SU-DHL-6 (cell line): ENCODE measurements around the gene PYGL.

Experiments
- CTCF ChIP-seq: fragments of 200-600 bp; sonication (generic); IDR thresholded peaks from one replicate; pipeline ENCODE4 v1.5.1; 2017; ENCODE audit warnings: antibody characterized with exemption, mild to moderate bottlenecking, low read length, moderate library complexity; ENCODE audit not compliant: insufficient read depth, poor library complexity, severe bottlenecking
- EZH2phosphoT487 ChIP-seq: fragments of 200-600 bp; sonication (generic), shearing (Covaris generic); conservative IDR thresholded peaks from 2 replicates; pipeline ENCODE4 v1.6.1; 2018; ENCODE audit warnings: mild to moderate bottlenecking, antibody characterized with exemption, low read length, moderate library complexity, mixed read lengths

DNA sequence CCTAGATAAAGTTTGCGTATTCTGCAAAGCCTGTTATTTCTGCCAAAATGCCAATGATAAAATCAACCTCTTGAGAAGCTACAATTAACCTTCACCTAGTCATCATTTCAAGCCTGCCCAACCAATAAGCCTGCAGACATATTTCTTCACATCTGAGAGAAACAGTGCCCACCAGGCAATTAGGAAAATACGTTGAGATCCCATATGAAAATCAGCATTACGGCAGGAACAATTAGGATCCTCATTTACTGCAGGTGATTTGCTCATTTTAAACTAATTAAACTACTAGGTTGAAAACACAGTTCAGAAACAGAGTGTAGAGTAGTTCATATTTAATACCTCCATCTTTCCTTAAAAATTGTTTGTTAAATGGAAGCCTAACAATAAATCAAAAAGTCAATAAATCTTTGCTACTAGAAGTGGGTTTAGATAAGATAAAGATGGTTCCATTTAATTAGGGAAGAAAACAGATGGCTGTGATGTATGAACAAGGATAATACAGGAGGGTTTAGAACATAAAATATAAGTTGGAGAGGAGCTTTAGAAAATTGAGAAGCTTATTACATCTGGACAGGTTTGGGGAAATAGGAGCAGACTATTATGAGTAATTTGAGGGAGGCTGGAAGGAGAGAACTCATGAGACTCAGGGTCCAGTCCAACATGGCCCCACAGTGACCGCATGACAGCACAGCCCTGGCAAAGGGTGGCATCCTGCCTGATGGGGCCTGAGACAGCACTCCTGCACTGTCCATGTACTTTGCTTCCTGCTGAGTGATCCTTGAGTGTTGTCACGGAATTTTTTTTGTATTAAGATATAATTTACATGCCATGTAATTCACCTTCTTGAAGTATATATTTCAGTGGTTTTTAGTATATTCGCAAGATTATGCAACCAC, 26.9 kb upstream of the PYGL start:
- no peak for TF ChIP-seq CTCF
- TF ChIP-seq EZH2phosphoT487: no peak
